Stimulated activated CD4-positive, alpha-beta T cell treated with anti-CD3 and anti-CD28 coated beads, Interleukin-4, amount 100 ng/mL, for 24 hours (primary cell): Measurements from ENCODE around the gene PRKD3.
"Not testable (repeated sequence)": the region's sequence is repeated elsewhere in the genome, so short reads cannot be mapped to it uniquely, and the experiment has no call there.

ENCODE experiments used
- DNase-seq: peaks from one replicate; pipeline ENCODE4 v3.0.0-alpha.2; 2020

The PRKD3 gene

DNA sequence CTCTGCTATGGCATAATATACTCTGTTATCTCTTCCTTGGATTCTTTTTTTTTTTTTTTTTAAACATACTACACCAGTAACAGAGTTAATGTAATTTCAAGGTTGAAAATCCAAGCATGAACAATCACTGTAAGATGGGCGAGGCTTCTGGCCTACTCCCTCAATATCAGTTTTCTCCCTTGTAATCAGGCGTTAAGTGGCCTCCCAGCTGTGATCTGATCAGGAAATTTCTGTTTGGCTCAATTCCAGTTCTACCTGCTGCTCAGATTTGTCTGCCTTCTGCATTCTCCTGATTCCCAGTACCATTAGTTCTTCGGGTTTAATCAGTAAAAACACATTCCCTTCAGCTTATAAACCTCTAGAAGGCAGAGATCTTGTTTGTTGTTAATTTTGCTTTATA is 18.6 kb downstream of the PRKD3 start:
- DNase-seq: no peak

DNA sequence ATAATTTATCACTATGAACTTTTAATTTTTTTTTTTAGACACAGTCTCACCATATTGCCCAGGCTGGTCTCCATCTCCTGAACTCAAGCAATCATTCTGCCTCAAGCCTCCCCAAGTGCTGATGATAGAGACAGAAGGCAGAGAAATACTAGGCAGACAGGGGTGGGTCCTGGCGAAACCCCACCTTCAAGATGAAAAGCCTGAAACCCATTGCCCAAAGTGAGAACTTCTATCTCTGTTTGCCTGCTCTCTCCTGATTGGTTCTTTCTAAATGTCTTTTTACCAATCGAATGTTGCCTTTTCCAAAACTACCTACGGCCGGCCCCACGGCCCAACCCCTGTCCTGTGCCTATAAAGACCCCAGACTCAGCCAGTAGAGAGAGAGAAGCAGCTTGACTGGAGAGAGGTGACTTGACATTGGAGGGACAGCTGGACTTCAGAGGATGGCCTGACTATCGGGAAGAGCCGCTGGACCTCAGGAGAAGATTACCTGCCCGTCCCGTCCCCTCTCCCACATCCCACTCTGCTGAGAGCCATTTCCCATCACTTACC is 21.9 kb downstream of the PRKD3 start:
- DNase-seq: no peak

DNA sequence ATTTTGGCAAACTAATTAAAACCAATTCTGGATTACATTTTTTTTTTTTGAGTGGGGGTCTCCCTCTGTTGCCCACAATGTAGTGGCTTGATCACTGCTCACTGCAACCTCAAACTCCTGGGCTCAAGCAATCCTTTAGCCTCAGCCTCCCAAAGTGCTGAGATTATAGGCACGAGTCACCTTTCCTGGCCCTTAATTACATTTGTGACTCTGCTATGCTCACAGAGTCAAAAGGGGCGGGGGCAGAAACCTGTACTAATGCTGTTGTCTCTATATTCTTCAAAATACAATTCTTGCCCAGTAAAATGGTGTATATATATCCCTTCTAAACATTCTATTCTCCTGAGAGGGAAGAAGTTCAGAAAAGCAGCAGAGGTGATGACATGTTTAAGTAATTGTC is 23.2 kb downstream of the PRKD3 start:
- no peak for DNase-seq

DNA sequence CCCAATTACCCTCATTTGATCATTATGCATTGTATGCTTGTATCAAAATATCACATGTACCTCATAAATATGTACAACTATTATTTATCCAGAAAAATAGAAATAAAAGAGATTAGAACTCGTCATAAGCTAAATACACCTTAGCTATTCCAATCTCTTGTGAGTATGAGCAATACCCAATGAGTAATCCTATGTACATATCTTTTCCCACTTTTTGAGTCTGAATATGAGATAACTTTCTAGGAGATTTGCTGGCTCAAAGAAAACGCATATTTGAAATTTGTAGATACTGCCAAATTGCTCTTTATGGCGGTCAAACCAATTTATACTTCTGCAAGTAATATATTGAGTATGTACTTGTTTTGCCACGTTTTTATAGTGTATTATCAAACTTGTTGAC is 24.1 kb downstream of the PRKD3 start:
- DNase-seq: no peak

DNA sequence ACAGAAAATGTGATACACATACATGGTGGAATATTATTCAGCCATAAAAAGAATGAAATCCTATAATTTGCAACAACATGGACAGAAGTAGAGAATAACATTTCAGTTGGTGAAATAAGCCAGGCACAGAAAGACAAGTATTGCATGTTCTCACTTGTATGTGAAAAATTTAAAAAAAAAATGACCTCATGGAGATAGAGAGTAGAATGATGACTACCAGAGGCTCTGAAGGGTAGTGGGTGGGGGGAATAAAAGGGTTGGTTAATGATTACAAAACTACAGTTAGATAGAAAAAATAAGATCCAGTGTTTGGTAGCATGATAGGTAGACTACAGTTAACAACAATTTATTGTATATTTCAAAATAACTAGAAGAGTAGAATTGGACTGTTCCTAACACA is 24.5 kb downstream of the PRKD3 start:
- no peak for DNase-seq

DNA sequence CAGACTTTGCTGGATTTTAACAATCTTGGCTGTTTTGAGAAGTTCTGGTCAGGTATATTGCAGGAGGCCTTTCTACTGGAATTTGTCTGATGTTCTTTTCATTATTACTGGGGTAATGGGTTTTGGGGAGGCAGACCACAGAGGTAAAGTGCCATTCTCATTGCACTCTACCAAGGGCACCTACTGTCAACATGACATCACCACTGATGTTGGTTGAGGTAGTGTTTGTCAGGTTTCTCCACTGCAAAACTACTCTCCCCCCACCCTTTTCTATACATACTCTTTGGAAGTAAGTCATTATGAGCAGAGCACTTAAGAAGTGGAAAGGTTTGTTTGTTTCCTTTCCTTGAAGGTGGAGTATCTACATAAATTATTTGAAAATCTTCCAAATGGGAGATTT is 27.0 kb downstream of the PRKD3 start:
- no peak for DNase-seq

DNA sequence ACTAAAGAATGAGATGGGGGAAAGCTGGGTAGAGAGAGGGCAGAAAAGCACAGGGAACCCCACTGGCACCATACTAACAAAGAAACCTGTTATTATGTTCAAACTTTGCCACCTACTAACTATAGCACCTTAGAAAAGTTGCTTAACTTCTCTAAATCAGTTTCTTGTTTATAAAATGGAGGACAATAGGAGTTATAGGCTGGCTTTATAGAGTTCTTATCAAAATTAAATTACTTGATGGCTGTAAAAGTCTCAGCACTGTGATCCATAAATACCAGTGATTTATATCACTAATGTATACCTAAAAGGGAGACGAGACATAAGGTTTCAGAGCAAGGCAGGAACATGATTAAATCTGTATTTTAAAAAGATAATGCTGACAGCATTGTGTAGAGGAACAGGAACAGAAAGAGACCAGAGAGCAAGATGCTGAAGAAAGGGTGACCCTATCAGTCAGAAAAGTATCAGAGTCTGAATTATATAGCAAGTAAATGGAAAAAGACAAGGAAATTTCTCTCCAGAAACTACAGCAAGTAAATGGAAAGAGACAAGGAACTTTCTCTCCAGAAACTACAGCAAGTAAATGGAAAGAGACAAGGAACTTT is 29.1 kb downstream of the PRKD3 start:
- no peak for DNase-seq

DNA sequence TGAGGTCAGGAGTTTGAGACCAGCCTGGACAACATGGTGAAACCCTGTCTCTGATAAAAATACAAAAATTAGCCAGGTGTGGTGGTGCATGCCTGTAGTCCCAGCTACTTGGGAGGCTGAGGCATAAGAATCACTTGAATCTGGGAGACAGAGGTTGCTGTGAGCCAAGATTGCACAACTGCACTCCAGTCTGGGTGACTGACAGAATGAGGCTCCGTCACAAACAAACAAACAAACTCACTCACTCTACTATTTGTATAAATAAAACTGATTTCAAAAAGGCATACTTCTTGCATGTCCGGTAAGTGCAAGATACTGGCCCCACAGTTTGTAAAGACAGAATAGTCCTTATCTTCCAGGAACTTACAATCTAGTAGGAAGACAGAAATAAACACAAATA is 29.8 kb downstream of the PRKD3 start:
- not testable (repeated sequence) for DNase-seq

DNA sequence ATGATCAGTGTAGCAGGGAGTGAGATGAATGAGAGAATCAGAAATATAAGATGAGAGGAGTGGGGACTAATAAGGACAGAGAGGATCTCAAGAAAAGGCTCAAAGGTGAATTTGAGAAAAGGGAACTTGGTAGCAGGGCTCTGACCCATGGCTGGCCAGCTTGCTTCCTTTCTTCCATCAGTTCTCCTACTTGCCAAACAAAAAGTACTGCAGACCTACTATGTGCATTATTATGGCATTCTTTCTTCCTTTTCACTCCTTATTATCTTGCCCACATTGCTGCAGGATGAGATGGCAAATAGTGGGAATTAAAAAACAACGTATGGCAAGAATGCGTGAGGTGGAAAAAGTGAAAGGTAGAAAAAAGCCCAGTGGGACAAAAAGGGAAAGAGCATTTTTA is 33.0 kb downstream of the PRKD3 start:
- no peak for DNase-seq

DNA sequence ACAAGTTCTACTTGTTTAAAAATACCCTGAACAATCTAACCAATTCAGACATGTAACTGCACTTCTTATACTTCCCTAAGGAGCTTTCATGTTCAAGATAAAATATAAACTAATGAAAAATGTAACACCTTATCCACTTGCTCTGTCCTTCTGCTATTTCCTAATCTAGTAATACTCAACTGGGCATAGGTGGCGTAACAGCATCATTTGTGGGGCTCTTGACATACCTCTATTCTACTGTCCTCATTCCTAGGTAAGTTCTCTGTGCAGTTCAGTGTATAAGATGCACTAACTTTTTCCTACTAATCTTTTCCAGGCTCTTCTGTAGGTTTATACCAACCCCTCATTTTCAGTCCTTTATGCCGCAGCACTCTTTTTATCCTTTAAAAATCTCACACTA is 36.7 kb downstream of the PRKD3 start:
- peak; percentile 10 for DNase-seq

DNA sequence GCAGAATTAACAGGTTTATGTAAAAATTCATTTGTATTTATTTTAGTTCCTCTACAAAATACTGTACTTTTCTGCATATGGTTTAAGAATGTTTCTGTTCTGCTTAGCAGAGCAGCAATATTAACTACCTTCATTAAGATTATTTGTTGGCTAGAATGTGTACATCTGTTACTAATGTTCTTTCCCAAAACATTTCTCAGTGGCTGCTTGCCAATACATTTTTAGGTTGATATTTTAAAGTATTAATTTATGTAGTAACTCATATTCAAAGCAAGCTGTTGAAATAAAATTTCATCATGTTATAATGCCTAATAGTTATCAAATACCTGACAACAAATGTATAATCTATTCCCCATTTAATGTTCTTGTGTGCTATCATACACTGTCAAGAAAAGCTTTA is 40.3 kb downstream of the PRKD3 start:
- DNase-seq: no peak

DNA sequence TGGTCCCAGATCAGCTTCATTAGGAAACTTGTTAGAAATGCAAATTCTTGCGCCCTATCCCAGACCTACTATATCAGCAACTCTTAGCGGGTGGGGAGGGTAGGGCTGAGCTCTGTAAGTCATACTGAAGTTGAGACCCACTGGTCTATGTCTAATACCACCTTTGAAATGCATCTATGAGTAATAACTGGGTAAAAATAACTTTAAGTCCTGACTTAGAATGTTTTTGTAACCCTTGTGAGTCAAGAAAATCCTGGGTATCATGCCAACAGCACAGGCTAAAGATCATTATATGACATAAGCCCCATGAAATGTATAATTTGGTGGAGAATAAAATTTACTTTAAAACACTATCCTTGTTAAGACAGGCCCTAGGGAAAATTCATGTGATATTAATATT is 41.4 kb downstream of the PRKD3 start:
- no peak for DNase-seq

DNA sequence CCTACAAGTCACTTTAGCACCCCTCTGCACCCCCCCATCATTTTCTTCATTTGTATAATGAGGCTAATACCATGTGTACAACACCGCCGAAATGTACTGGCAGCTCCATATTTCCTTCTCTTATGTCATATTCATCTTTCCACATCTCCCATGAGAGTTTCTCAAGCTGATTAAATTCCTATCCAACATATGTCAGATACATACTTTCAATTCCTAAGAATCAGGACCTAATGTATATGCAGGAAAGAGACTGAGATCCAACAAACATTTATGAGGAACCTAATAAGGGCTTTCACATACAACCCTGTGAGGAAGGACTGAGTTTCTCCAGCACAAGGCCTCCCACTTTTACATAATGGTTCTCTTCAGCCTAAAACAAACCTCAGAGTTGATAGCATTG is 41.9 kb downstream of the PRKD3 start:
- DNase-seq: no peak

DNA sequence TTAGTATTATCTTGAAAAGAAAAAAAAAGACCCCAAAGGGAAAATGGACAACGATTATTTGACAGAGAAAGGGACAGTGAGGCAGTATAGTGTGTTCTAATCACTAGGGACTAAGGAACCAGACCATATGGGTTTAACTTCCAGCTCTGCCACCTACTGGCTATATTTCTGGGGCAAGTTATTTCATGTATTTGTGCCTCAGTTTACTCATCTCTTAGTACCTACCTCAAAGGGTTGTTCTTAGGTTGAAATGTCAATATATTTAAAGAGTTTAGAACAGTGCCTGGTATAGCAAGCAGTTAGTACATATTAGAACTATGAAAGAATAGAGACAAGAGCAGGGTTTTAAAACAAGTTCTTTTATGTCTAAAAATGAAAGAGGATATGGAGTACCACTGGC is 42.7 kb downstream of the PRKD3 start:
- no peak for DNase-seq

DNA sequence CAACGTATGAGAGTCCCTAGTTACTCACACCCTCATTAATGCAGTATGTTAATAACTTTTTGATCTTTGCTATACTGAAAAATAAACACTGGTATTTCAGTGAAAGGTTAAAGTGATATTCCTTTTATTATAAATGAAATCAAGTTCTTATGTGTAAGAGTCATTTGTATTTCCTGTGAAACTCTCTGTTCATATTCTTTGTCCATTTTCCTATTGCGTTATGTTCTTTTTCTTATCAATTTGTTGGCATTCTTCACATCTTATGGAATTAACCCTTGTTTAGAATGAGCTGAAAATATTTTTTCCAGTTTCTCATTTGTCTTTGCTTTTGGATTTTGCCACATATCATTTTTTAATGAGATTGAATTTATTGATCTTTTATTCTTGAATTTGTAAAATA is 48.3 kb downstream of the PRKD3 start:
- no peak for DNase-seq
